Testis (tissue), 2 donors: ENCODE measurements around the gene CCDC92B.

Experiments used
- POLR2A ChIP-seq: fragments of 450-650 bp; IDR thresholded peaks from one replicate; pipeline ENCODE4 v1.6.1; 2017; ENCODE audit warnings: antibody characterized with exemption, mild to moderate bottlenecking, moderate library complexity
- TF ChIP-seq, protein P1 (sequence below), 3 experiments: fragments of 450-650 bp in 2 of 3; fragments of 200-600 bp in 1 of 3; sonication (generic) in 1 of 3; IDR thresholded peaks; one replicate each; pipeline ENCODE4 v1.5.1; 2016 to 2019; ENCODE audit warnings: antibody characterized with exemption in 3 of 3, mild to moderate bottlenecking in 2 of 3, moderate library complexity in 1 of 3

DNA sequence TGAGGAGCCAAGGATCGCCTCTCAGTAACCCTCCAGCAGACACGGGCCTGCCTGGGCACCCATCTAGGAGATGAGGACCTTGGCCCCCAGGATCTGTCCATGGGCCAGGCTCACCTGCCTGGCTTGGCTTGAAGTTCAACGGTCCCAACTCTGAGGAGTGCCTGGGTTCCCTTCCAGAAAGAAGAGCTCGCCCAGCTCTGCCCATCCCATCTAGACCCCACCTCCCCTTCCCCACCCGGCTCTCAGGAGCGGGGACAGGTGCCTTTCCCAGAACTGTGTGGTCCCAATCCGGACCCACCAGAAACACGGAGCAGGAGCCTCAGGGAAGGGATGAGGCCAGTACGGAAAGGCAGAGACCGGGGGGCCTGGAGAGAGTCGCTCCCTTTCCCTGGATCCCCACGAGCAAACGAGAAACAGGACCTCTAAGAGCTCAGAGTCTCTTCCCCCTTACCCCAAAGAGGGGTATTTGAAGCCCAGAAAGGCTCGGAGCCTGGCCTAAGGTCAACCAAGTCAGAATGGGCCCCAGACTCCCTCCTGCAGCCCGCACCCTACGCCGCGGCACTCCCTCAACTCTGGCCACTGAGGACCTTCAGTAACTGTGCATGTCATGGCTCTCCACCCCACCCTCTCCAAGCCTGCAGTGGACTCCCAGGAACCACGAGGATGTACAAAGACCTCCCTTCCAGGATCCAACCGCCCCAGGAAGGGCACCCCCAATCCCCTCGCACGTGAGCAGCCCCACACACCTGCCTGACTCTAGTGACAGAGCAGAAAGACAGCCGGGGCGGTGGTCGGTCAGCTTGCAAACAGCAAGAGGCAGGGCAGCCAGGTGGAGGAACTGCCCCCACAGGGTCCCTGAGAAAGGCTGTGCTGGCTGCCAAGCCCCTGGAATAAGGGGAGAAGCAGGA is 43.3 kb downstream of the CCDC92B start:
- TF ChIP-seq, protein P1, sequence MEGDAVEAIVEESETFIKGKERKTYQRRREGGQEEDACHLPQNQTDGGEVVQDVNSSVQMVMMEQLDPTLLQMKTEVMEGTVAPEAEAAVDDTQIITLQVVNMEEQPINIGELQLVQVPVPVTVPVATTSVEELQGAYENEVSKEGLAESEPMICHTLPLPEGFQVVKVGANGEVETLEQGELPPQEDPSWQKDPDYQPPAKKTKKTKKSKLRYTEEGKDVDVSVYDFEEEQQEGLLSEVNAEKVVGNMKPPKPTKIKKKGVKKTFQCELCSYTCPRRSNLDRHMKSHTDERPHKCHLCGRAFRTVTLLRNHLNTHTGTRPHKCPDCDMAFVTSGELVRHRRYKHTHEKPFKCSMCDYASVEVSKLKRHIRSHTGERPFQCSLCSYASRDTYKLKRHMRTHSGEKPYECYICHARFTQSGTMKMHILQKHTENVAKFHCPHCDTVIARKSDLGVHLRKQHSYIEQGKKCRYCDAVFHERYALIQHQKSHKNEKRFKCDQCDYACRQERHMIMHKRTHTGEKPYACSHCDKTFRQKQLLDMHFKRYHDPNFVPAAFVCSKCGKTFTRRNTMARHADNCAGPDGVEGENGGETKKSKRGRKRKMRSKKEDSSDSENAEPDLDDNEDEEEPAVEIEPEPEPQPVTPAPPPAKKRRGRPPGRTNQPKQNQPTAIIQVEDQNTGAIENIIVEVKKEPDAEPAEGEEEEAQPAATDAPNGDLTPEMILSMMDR (IDR thresholded peaks at IDR 0.05) = no peak
- TF ChIP-seq POLR2A = no peak
